ENCODE data around the gene ANKH.

ANKH gene

GRCh38 chr5:14724633-14725032 lies 146.9 kb downstream of the ANKH start:
- DNase-seq: no peak
- H3K36me3 ChIP-seq: peaks cover 5% of the 10 kb centered on the region; the same call in 1 of the 2 replicates
- H3K4me3 ChIP-seq (ENCODE audit: low read depth, low read length): no peak overlapping the region
- H3K27me3 ChIP-seq: no peaks in the 10 kb centered on the region
- H3K4me1 ChIP-seq: no peaks in the 10 kb centered on the region
- TF ChIP-seq CTCF (IDR thresholded peaks at IDR 0.05; ENCODE audit: low read depth, low read length): no peak
- no peaks in the 10 kb centered on the region for H3K9me3 ChIP-seq

GRCh38 chr5:14723701-14724132 lies 147.9 kb downstream of the ANKH start:
- Histone ChIP-seq H3K4me1 (no peaks in the 10 kb centered on the region), H3K36me3 (peaks cover 5% of the 10 kb centered on the region; the same call in 1 of the 2 replicates), H3K4me3 (ENCODE audit: low read depth, low read length) (no peak overlapping the region), H3K27me3 (no peaks in the 10 kb centered on the region), H3K9me3 (no peaks in the 10 kb centered on the region)
- DNase-seq: no peak
- TF ChIP-seq CTCF (IDR thresholded peaks at IDR 0.05; ENCODE audit: low read depth, low read length): no peak

- Histone ChIP-seq H3K4me1 (no peaks in the 10 kb centered on the region), H3K27me3 (no peaks in the 10 kb centered on the region), H3K4me3 (ENCODE audit: low read depth, low read length) (no peak overlapping the region), H3K9me3 (no peaks in the 10 kb centered on the region), H3K36me3 (peaks cover 5% of the 10 kb centered on the region; the same call in 1 of the 2 replicates)
- no peak for TF ChIP-seq CTCF (IDR thresholded peaks at IDR 0.05; ENCODE audit: low read depth, low read length)
- DNase-seq: no peak
Observed at GRCh38 chr5:14722923-14723322, 148.7 kb downstream of the ANKH start.

- no peak overlapping the region for H3K4me3 ChIP-seq (ENCODE audit: low read depth, low read length)
- H3K27me3 ChIP-seq: no peaks in the 10 kb centered on the region
- TF ChIP-seq CTCF (IDR thresholded peaks at IDR 0.05; ENCODE audit: low read depth, low read length): no peak
- H3K36me3 ChIP-seq: peaks cover 5% of the 10 kb centered on the region; the same call in 1 of the 2 replicates
- DNase-seq: no peak
- H3K9me3 ChIP-seq: no peaks in the 10 kb centered on the region
- no peaks in the 10 kb centered on the region for H3K4me1 ChIP-seq
Observed at GRCh38 chr5:14721990-14722656, 149.5 kb downstream of the ANKH start.

- no peak for DNase-seq
- Histone ChIP-seq H3K4me3 (ENCODE audit: low read depth, low read length) (no peak overlapping the region), H3K36me3 (peaks cover 8% of the 10 kb centered on the region), H3K27me3 (no peaks in the 10 kb centered on the region), H3K4me1 (no peaks in the 10 kb centered on the region), H3K9me3 (no peaks in the 10 kb centered on the region)
- TF ChIP-seq CTCF (IDR thresholded peaks at IDR 0.05; ENCODE audit: low read depth, low read length): no peak
Observed at GRCh38 chr5:14720236-14720923, 151.2 kb downstream of the ANKH start.

GRCh38 chr5:14718778-14719177 lies 152.8 kb downstream of the ANKH start:
- Histone ChIP-seq H3K9me3 (no peaks in the 10 kb centered on the region), H3K4me1 (peaks cover 9% of the 10 kb centered on the region), H3K4me3 (ENCODE audit: low read depth, low read length) (no peak overlapping the region), H3K36me3 (peaks cover 16% of the 10 kb centered on the region), H3K27me3 (no peaks in the 10 kb centered on the region)
- no peak for DNase-seq
- no peak for TF ChIP-seq CTCF (IDR thresholded peaks at IDR 0.05; ENCODE audit: low read depth, low read length)
